OCI-LY7 (cell line): Measurements from ENCODE around the gene SLC25A5. TPM values are rescaled to one million over a fixed set of nuclear protein-coding genes. Genes with fewer than 3 reads are reported as not detected.

Experiments
- BruUV-seq: library from RNA; stranded (reverse); fragments of 400-500 nt; replicated peaks from 2 replicates; lab custom pipeline; 2021; lab: Mats Ljungman, UMichigan
- CTCF ChIA-PET: fragments of 300-600 bp; sonication (Branson Sonifier 250); formaldehyde crosslinking; loops from one replicate; lab custom pipeline; 2022; ENCODE audit warnings: antibody characterized with exemption; ENCODE audit not compliant: unreplicated experiment; lab: Charles Lee
- POLR2A ChIA-PET: fragments of 300-600 bp; sonication (Branson Sonifier 250); formaldehyde crosslinking; loops from one replicate; lab custom pipeline; 2022; ENCODE audit warnings: antibody characterized with exemption; lab: Charles Lee
- DNase-seq: peaks from one replicate; pipeline ENCODE4 v3.0.0-alpha.2; 2015; ENCODE audit warnings: low spot score
- H2AFZ ChIP-seq: fragments of 200-600 bp; sonication (generic), shearing (Covaris generic); 2 replicates; pipeline ENCODE4 v1.6.1; 2014; ENCODE audit warnings: mild to moderate bottlenecking, antibody characterized with exemption, low read length, moderate library complexity
- H3K27ac ChIP-seq: fragments of 200-600 bp; sonication (generic); 2 replicates; pipeline ENCODE4 v1.5.1; 2014; ENCODE audit warnings: mixed run types, low read depth, mild to moderate bottlenecking, moderate library complexity, low read length, inconsistent platforms; ENCODE audit not compliant: poor library complexity, severe bottlenecking
- H3K36me3 ChIP-seq: fragments of 200-600 bp; sonication (generic); 2 replicates; pipeline ENCODE4 v1.6.1; 2014; ENCODE audit warnings: mild to moderate bottlenecking, antibody characterized with exemption, low read length, moderate library complexity, mixed read lengths; ENCODE audit not compliant: insufficient read depth
- H3K4me1 ChIP-seq: fragments of 200-600 bp; sonication (generic); 2 replicates; pipeline ENCODE4 v1.5.1; 2014; ENCODE audit warnings: mild to moderate bottlenecking, low read length; ENCODE audit not compliant: insufficient read depth, poor library complexity, severe bottlenecking
- H3K4me2 ChIP-seq: fragments of 200-600 bp; sonication (generic); 2 replicates; pipeline ENCODE4 v1.6.1; 2014; ENCODE audit warnings: mild to moderate bottlenecking, low read length
- H3K4me3 ChIP-seq: fragments of 200-600 bp; sonication (generic); 2 replicates; pipeline ENCODE4 v1.5.1; 2014; ENCODE audit warnings: mild to moderate bottlenecking, low read depth, low read length; ENCODE audit not compliant: poor library complexity, severe bottlenecking
- H3K79me2 ChIP-seq: fragments of 200-600 bp; sonication (generic); 2 replicates; pipeline ENCODE4 v1.6.1; 2016; ENCODE audit warnings: low read depth, mild to moderate bottlenecking, low read length, moderate library complexity, mixed read lengths; ENCODE audit not compliant: insufficient read depth
- H3K9me2 ChIP-seq: fragments of 200-600 bp; sonication (generic); 2 replicates; pipeline ENCODE4 v1.6.1; 2016; ENCODE audit warnings: mild to moderate bottlenecking, low read length, mixed read lengths; ENCODE audit not compliant: insufficient read depth
- H3K9me3 ChIP-seq: fragments of 200-600 bp; sonication (generic); 2 replicates; pipeline ENCODE4 v1.6.1; 2014; ENCODE audit warnings: mild to moderate bottlenecking, mixed run types, low read length, mixed read lengths
- H4K20me1 ChIP-seq: fragments of 200-600 bp; sonication (generic); 2 replicates; pipeline ENCODE4 v1.6.1; 2014; ENCODE audit warnings: mild to moderate bottlenecking, antibody characterized with exemption, low read length, moderate library complexity, mixed read lengths; ENCODE audit not compliant: insufficient read depth
- EZH2phosphoT487 ChIP-seq: fragments of 200-600 bp; sonication (generic); IDR thresholded peaks from 2 replicates; pipeline ENCODE4 v1.6.1; 2018; ENCODE audit warnings: low read depth, borderline replicate concordance, mild to moderate bottlenecking, mixed run types, antibody characterized with exemption, low read length, moderate library complexity, mixed read lengths
- intact Hi-C: fragments of 100-400 bp; cut with micrococcal nuclease; formaldehyde crosslinking; loops from one replicate; pipeline ENCODE4 v1.10.0; 2022; ENCODE audit not compliant: unreplicated experiment
- total RNA-seq, 2 experiments: library from RNA; depleted of rRNA in 1 of 2; stranded (reverse); fragments of >200 nt in 1 of 2; shearing (Covaris generic) in 1 of 2; gene quantifications; 2 replicates each; pipeline ENCODE4 v1.2.3, GENCODE V29; 2014 to 2022
- TF ChIP-seq, protein P1 (sequence below): fragments of 200-600 bp; sonication (generic); conservative IDR thresholded peaks from 2 replicates; pipeline ENCODE4 v1.5.1; 2014; ENCODE audit warnings: mild to moderate bottlenecking, antibody characterized with exemption, low read length, moderate library complexity, mixed read lengths

The SLC25A5 gene
- total RNA-seq, 2 experiments from 2014 or later = 231 to 525 TPM

DNA sequence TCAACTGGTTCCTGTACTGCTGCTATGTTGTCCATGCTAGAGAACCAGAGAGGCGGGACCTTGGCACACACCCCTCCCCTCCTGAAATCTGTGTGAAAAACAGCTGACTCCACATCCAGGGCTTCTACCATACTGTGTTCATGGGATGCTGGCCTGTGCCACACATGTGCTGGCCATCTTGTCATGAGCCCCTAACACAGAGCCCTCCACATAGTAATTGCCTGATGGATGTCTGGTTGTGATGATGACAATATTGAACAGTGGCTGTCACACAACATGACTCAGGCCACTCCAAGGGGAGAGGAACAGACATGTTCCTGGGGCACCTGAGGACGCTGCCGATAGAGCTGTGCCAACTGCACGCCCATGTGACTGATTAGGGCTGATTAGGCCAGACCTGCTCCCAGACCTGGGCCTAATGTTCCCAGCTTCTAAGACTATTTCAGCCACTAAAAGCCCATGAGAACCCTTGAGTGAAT lies 13.1 kb downstream of the SLC25A5 start:
- H4K20me1 ChIP-seq = no peaks in the 10 kb centered on the region
- intact Hi-C loops = no loop called here
- CTCF ChIA-PET = no interaction called here
- no peak for DNase-seq
- H2AFZ ChIP-seq = no peak overlapping the region
- TF ChIP-seq, protein P1, sequence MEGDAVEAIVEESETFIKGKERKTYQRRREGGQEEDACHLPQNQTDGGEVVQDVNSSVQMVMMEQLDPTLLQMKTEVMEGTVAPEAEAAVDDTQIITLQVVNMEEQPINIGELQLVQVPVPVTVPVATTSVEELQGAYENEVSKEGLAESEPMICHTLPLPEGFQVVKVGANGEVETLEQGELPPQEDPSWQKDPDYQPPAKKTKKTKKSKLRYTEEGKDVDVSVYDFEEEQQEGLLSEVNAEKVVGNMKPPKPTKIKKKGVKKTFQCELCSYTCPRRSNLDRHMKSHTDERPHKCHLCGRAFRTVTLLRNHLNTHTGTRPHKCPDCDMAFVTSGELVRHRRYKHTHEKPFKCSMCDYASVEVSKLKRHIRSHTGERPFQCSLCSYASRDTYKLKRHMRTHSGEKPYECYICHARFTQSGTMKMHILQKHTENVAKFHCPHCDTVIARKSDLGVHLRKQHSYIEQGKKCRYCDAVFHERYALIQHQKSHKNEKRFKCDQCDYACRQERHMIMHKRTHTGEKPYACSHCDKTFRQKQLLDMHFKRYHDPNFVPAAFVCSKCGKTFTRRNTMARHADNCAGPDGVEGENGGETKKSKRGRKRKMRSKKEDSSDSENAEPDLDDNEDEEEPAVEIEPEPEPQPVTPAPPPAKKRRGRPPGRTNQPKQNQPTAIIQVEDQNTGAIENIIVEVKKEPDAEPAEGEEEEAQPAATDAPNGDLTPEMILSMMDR = no peak
- TF ChIP-seq EZH2phosphoT487 = no peak
- H3K9me2 ChIP-seq = no peaks in the 10 kb centered on the region
- H3K79me2 ChIP-seq = no peaks in the 10 kb centered on the region
- H3K4me3 ChIP-seq = no peak overlapping the region
- H3K4me1 ChIP-seq = peaks cover 11% of the 10 kb centered on the region
- H3K27ac ChIP-seq = no peak overlapping the region
- POLR2A ChIA-PET = interaction anchor here (0.5 kb wide), 1 partner anchor 44 kb away, joined by 3 read pairs; no protein-coding TSS in a partner anchor
- no peaks in the 10 kb centered on the region for H3K9me3 ChIP-seq
- BruUV-seq = no TSS peak
- no peaks in the 10 kb centered on the region for H3K36me3 ChIP-seq
- H3K4me2 ChIP-seq = no peak overlapping the region

DNA sequence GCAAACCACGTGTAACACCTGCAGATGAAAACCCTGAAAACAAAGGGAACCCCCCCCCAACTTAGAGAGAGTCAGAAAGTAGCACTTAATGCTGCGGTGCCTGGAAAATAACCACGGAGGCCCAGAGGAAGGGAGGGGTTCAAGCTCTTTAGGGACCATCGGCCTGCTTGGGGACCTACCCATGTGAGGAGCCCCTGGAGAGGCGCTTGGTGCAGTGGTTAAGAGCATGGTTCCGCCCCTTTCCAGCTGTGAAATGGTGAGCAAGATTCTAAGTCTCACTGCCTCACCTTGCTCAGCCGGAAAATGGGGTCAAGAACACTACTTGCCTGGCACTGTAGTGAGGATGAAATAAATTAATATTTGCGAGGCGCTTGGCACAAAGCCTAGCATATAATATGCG lies 13.8 kb downstream of the SLC25A5 start:
- H3K27ac ChIP-seq = no peak overlapping the region
- POLR2A ChIA-PET = interaction anchor here (0.5 kb wide), 1 partner anchor 43 kb away, joined by 3 read pairs; no protein-coding TSS in a partner anchor

More for the DNA sequence above, 13.8 kb downstream of the SLC25A5 start:
- Histone ChIP-seq H3K4me1 (peaks cover 11% of the 10 kb centered on the region), H3K4me2 (peak overlapping the region; percentile 20; the same call in 1 of the 2 replicates), H3K4me3 (no peak overlapping the region), H3K9me3 (no peaks in the 10 kb centered on the region), H3K9me2 (no peaks in the 10 kb centered on the region), H2AFZ (no peak overlapping the region), H4K20me1 (no peaks in the 10 kb centered on the region), H3K36me3 (no peaks in the 10 kb centered on the region), H3K79me2 (no peaks in the 10 kb centered on the region)
- intact Hi-C loops = no loop called here
- CTCF ChIA-PET = no interaction called here
- BruUV-seq = no TSS peak
- TF ChIP-seq, protein P1 = no peak
- no peak for TF ChIP-seq EZH2phosphoT487
- peak; percentile 10 for DNase-seq
